ENCODE data around the gene SULT1C4.

Gene SULT1C4

DNA sequence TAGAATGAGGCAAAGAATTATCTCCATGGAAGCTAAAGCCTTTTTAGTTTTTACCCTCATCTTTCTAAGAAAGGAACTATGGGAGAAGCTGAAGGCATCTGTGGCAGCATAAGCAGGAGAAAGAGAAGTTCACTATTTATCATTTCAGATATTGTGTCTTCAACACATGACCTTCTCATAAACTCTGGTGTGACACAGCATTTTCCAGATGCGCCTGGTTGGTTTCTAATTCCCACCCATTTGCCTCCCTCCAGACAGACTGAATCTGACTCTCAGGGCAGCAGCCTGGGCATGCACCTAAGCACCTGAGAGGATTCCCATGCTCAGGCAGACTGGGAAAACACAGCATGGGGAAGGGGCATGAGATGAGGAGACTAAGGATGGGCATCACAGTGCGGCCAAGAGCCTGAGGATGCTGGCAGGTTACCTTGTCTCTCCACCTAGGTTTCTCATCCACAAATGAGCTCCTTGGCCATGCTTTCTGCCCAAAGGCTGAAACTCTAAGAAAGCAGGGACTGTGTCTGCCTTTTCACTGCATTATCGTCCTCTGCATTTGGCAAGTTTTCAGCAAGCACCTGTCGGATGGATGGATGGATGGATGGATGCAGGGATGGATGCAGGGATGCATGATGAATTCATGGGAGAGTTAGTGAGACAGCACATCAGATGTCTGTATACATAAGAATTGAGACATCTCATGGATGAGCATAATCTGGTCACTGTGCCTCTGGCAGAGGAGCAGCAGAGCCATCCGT, 28.8 kb upstream of the SULT1C4 start:
- no peak overlapping the region for H3K4me2 ChIP-seq (ENCODE audit: insufficient read depth, low read length)
- H3K27ac ChIP-seq (ENCODE audit: low read length) = no peak overlapping the region
- ATAC-seq (ENCODE audit: insufficient read depth, low read depth) = no peak
- H3K36me3 ChIP-seq (ENCODE audit: insufficient read depth, low read length) = no peaks in the 10 kb centered on the region
- no peak for DNase-seq
- H3K4me1 ChIP-seq (ENCODE audit: insufficient read depth, low read length) = no peaks in the 10 kb centered on the region
- no peak overlapping the region for H3K4me3 ChIP-seq (ENCODE audit: low read depth in 1 of 2, low read length in 2 of 2)
- no peaks in the 10 kb centered on the region for H3K9me3 ChIP-seq (ENCODE audit: insufficient read depth, low read length, severe bottlenecking)
- H3K27me3 ChIP-seq (ENCODE audit: insufficient read depth, low read length, poor library complexity) = peaks cover 12% of the 10 kb centered on the region
- H3K79me2 ChIP-seq (ENCODE audit: insufficient read depth, low read length) = no peaks in the 10 kb centered on the region
- H2AFZ ChIP-seq (ENCODE audit: low read depth, low read length) = no peak overlapping the region
- no peak overlapping the region for H3K9ac ChIP-seq (ENCODE audit: low read depth, low read length)
- no peak for TF ChIP-seq EZH2 (IDR thresholded peaks at IDR 0.05; ENCODE audit: borderline replicate concordance, low read depth, low read length, severe bottlenecking)
- TF ChIP-seq, protein P1, sequence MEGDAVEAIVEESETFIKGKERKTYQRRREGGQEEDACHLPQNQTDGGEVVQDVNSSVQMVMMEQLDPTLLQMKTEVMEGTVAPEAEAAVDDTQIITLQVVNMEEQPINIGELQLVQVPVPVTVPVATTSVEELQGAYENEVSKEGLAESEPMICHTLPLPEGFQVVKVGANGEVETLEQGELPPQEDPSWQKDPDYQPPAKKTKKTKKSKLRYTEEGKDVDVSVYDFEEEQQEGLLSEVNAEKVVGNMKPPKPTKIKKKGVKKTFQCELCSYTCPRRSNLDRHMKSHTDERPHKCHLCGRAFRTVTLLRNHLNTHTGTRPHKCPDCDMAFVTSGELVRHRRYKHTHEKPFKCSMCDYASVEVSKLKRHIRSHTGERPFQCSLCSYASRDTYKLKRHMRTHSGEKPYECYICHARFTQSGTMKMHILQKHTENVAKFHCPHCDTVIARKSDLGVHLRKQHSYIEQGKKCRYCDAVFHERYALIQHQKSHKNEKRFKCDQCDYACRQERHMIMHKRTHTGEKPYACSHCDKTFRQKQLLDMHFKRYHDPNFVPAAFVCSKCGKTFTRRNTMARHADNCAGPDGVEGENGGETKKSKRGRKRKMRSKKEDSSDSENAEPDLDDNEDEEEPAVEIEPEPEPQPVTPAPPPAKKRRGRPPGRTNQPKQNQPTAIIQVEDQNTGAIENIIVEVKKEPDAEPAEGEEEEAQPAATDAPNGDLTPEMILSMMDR (IDR thresholded peaks at IDR 0.05; ENCODE audit: borderline replicate concordance, extremely low read depth, low read length, poor library complexity, severe bottlenecking) = no peak
- no peaks in the 10 kb centered on the region for H4K20me1 ChIP-seq (ENCODE audit: insufficient read depth, low read length)

DNA sequence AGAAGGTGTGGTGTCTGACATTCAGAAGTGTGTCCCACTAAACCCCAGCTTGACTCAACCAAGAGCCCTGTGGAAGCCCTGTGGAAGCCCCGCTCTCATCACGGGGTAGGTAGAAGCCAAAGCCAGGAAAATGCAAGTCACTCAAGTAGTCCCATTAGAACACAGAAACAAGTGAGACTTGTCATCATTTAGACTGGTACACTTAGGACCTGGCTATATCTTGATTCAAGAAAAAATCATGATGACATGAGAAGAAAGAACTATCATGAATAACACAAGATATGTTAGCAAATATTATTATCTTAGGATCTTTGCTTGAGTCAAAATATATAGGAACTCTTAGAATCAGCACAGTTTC, 28.2 kb upstream of the SULT1C4 start:
- Histone ChIP-seq H3K27me3 (ENCODE audit: insufficient read depth, low read length, poor library complexity) (peaks cover 14% of the 10 kb centered on the region), H3K9ac (ENCODE audit: low read depth, low read length) (no peak overlapping the region), H3K9me3 (ENCODE audit: insufficient read depth, low read length, severe bottlenecking) (no peaks in the 10 kb centered on the region), H3K79me2 (ENCODE audit: insufficient read depth, low read length) (no peaks in the 10 kb centered on the region), H3K4me1 (ENCODE audit: insufficient read depth, low read length) (no peaks in the 10 kb centered on the region), H3K27ac (ENCODE audit: low read length) (no peak overlapping the region), H3K36me3 (ENCODE audit: insufficient read depth, low read length) (no peaks in the 10 kb centered on the region), H2AFZ (ENCODE audit: low read depth, low read length) (no peak overlapping the region), H3K4me3 (ENCODE audit: low read depth in 1 of 2, low read length in 2 of 2) (no peak overlapping the region), H3K4me2 (ENCODE audit: insufficient read depth, low read length) (no peak overlapping the region), H4K20me1 (ENCODE audit: insufficient read depth, low read length) (no peaks in the 10 kb centered on the region)
- ATAC-seq (ENCODE audit: insufficient read depth, low read depth) = no peak
- TF ChIP-seq, protein P1 (IDR thresholded peaks at IDR 0.05; ENCODE audit: borderline replicate concordance, extremely low read depth, low read length, poor library complexity, severe bottlenecking) = no peak
- no peak for TF ChIP-seq EZH2 (IDR thresholded peaks at IDR 0.05; ENCODE audit: borderline replicate concordance, low read depth, low read length, severe bottlenecking)
- DNase-seq = no peak

DNA sequence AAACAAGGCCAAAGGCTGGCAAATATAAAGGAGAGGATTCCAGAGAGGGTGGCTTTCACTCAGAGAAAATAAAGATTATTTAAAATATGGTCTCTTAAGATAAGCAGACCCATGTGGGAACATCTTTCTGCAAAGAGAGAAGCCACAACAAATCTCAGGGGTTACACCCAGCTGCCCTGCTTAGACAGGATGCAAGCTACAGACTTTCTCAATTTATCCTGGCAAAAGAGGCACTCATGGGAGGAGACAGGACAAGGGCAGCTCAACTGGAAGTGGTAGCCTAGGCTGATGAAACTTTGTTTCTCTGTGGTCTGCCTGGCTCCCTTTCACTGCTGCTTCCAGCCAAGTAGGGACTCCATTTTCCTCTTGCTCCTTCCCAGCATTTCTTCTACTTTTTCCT, 25.9 kb upstream of the SULT1C4 start:
- DNase-seq = no peak
- no peak overlapping the region for H3K4me2 ChIP-seq (ENCODE audit: insufficient read depth, low read length)
- H3K79me2 ChIP-seq (ENCODE audit: insufficient read depth, low read length) = no peaks in the 10 kb centered on the region
- H4K20me1 ChIP-seq (ENCODE audit: insufficient read depth, low read length) = no peaks in the 10 kb centered on the region
- no peaks in the 10 kb centered on the region for H3K4me1 ChIP-seq (ENCODE audit: insufficient read depth, low read length)
- no peak overlapping the region for H3K4me3 ChIP-seq (ENCODE audit: low read depth in 1 of 2, low read length in 2 of 2)
- TF ChIP-seq EZH2 (IDR thresholded peaks at IDR 0.05; ENCODE audit: borderline replicate concordance, low read depth, low read length, severe bottlenecking) = no peak
- TF ChIP-seq, protein P1 (IDR thresholded peaks at IDR 0.05; ENCODE audit: borderline replicate concordance, extremely low read depth, low read length, poor library complexity, severe bottlenecking) = no peak
- no peak overlapping the region for H3K9ac ChIP-seq (ENCODE audit: low read depth, low read length)
- no peak overlapping the region for H2AFZ ChIP-seq (ENCODE audit: low read depth, low read length)
- H3K9me3 ChIP-seq (ENCODE audit: insufficient read depth, low read length, severe bottlenecking) = no peaks in the 10 kb centered on the region
- ATAC-seq (ENCODE audit: insufficient read depth, low read depth) = no peak
- H3K36me3 ChIP-seq (ENCODE audit: insufficient read depth, low read length) = no peaks in the 10 kb centered on the region
- H3K27ac ChIP-seq (ENCODE audit: low read length) = no peak overlapping the region
- H3K27me3 ChIP-seq (ENCODE audit: insufficient read depth, low read length, poor library complexity) = peaks cover 10% of the 10 kb centered on the region
